NCI-H1417 (cell line): ENCODE data around the gene TAF4.
"Not testable (repeated sequence)": the region's sequence is repeated elsewhere in the genome, so short reads cannot be mapped to it uniquely, and the experiment has no call there.

Source experiments
- DNase-seq, 3 experiments: peaks; one replicate each; lab custom pipeline; 2025; lab: John Stamatoyannopoulos, UW

The TAF4 gene

GRCh38 chr20:61963149-61963548 lies 102.5 kb downstream of the TAF4 start:
- no peak for DNase-seq

- DNase-seq = no peak
These were observed 104.8 kb downstream of the TAF4 start for GRCh38 chr20:61960836-61961235.

GRCh38 chr20:61958773-61959700 lies 106.6 kb downstream of the TAF4 start:
- no peak for DNase-seq

- DNase-seq = no peak
These were observed 107.5 kb downstream of the TAF4 start for GRCh38 chr20:61957961-61958715.

GRCh38 chr20:61956396-61957342 lies 109.0 kb downstream of the TAF4 start:
- peak in 1 of 3 experiments; percentile 37 for DNase-seq

- no peak for DNase-seq
These were observed 109.8 kb downstream of the TAF4 start for GRCh38 chr20:61955668-61956395.

GRCh38 chr20:61954276-61955021 lies 111.2 kb downstream of the TAF4 start:
- peak in 2 of 3 experiments; percentile 70 to 91 for DNase-seq

- DNase-seq = peak; percentile 12 to 77 (median 40)
These were observed 112.4 kb downstream of the TAF4 start for GRCh38 chr20:61953037-61954021.

- peak in 1 of 3 experiments; percentile 57 for DNase-seq
These were observed 113.8 kb downstream of the TAF4 start for GRCh38 chr20:61951695-61952533.

- no peak for DNase-seq
These were observed 115.0 kb downstream of the TAF4 start for GRCh38 chr20:61950641-61951071.

- DNase-seq = no peak
These were observed 115.7 kb downstream of the TAF4 start for GRCh38 chr20:61949714-61950640.

GRCh38 chr20:61949363-61949713 lies 116.3 kb downstream of the TAF4 start:
- DNase-seq = no peak

GRCh38 chr20:61948586-61949362 lies 116.9 kb downstream of the TAF4 start:
- no peak for DNase-seq

- not testable (repeated sequence) for DNase-seq
These were observed 117.6 kb downstream of the TAF4 start for GRCh38 chr20:61948056-61948455.

- not testable (repeated sequence) for DNase-seq
These were observed 120.2 kb downstream of the TAF4 start for GRCh38 chr20:61945495-61945894.

GRCh38 chr20:61944967-61945366 lies 120.7 kb downstream of the TAF4 start:
- not testable (repeated sequence) for DNase-seq
